B cell (primary cell): ENCODE measurements around the gene SLC7A7. TPM values are rescaled to one million over a fixed set of nuclear protein-coding genes. Genes with fewer than 3 reads are reported as not detected.

Experiments used
- ATAC-seq: fragments of 200-7000 bp; cut with Tn5 transposase; one replicate; pipeline ENCODE4 v1.10.0; 2021; ENCODE audit warnings: low read depth, mild to moderate bottlenecking, moderate number of reproducible peaks, moderate library complexity
- CTCF ChIA-PET: fragments of 350-600 bp; sonication (Branson Sonifier 250); formaldehyde crosslinking; loops from one replicate; lab custom pipeline; 2021; ENCODE audit warnings: antibody characterized with exemption, inconsistent platforms; lab: Charles Lee
- POLR2A ChIA-PET: fragments of 350-600 bp; sonication (Branson Sonifier 250); formaldehyde crosslinking; loops from one replicate; lab custom pipeline; 2021; ENCODE audit warnings: antibody characterized with exemption; lab: Charles Lee
- DNase-seq: peaks from one replicate; pipeline ENCODE4 v3.0.0; 2013
- H2AFZ ChIP-seq: 2 replicates; pipeline ENCODE4 v1.6.1; 2012; ENCODE audit warnings: mild to moderate bottlenecking, low read depth, low read length; ENCODE audit not compliant: insufficient read depth, poor library complexity, severe bottlenecking
- H3K27ac ChIP-seq, 2 donors: 1 replicate in 1 of 2; 2 replicates in 1 of 2; pipeline ENCODE4 v1.5.1; 2012 to 2013; ENCODE audit warnings: low read length in 2 of 2, mild to moderate bottlenecking in 2 of 2, moderate library complexity in 1 of 2
- H3K27me3 ChIP-seq, 4 experiments: fragments of 200-600 bp in 1 of 4; sonication (generic) in 1 of 4; replicated peaks in 1 of 4; 1 replicate in 2 of 4; 2 replicates in 2 of 4; pipeline versions ENCODE4 v1.6.1 to v1.7.0; 2013 to 2016; ENCODE audit warnings: low read length in 3 of 4, mild to moderate bottlenecking in 2 of 4, mixed read lengths in 1 of 4, moderate library complexity in 1 of 4; ENCODE audit not compliant: insufficient read depth in 4 of 4, control insufficient read depth in 3 of 4; ENCODE audit errors: control extremely low read depth in 1 of 4
- H3K36me3 ChIP-seq, 2 experiments: replicated peaks in 1 of 2; 1 replicate in 1 of 2; 2 replicates in 1 of 2; pipeline versions ENCODE4 v1.6.1 to v1.7.1; 2013; ENCODE audit warnings: low read length in 1 of 2; ENCODE audit not compliant: insufficient read depth in 2 of 2, control insufficient read depth in 1 of 2; ENCODE audit errors: control extremely low read depth in 1 of 2, extremely low read depth in 1 of 2
- H3K4me1 ChIP-seq, 2 donors: fragments of 200-600 bp in 1 of 2; sonication (generic) in 1 of 2; 1 replicate in 1 of 2; 2 replicates in 1 of 2; pipeline versions ENCODE4 v1.5.1 to v1.6.1; 2013 to 2017; ENCODE audit warnings: low read length in 2 of 2; ENCODE audit not compliant: control insufficient read depth in 2 of 2, insufficient read depth in 2 of 2
- H3K4me2 ChIP-seq: replicated peaks from 2 replicates; pipeline ENCODE3; 2012; ENCODE audit warnings: mild to moderate bottlenecking, low read depth, low read length; ENCODE audit not compliant: poor library complexity, severe bottlenecking
- H3K4me3 ChIP-seq, 5 experiments: fragments of 200-600 bp in 1 of 5; sonication (generic) in 1 of 5; 1 replicate in 3 of 5; 2 replicates in 2 of 5; pipeline versions ENCODE4 v1.5.1 to v1.7.0; 2011 to 2016; ENCODE audit warnings: low read length in 4 of 5, mild to moderate bottlenecking in 4 of 5, low read depth in 2 of 5, control low read depth in 1 of 5, moderate library complexity in 1 of 5; ENCODE audit not compliant: insufficient read depth in 1 of 5; ENCODE audit errors: control extremely low read depth in 1 of 5, extremely low read depth in 1 of 5
- H3K79me2 ChIP-seq: fragments of 200-600 bp; sonication (generic); one replicate; pipeline ENCODE4 v1.6.0; 2016; ENCODE audit warnings: low read length; ENCODE audit not compliant: control insufficient read depth, insufficient read depth
- H3K9ac ChIP-seq: fragments of 200-600 bp; sonication (generic); 2 replicates; pipeline ENCODE4 v1.6.1; 2017; ENCODE audit warnings: mild to moderate bottlenecking, low read length, moderate library complexity
- H3K9me3 ChIP-seq, 3 donors: one replicate each; pipeline versions ENCODE4 v1.6.1 to v1.7.1; 2013; ENCODE audit warnings: low read length in 2 of 3; ENCODE audit not compliant: control insufficient read depth in 2 of 3, insufficient read depth in 1 of 3; ENCODE audit errors: control extremely low read depth in 1 of 3
- H4K20me1 ChIP-seq: 2 replicates; pipeline ENCODE4 v1.6.0; 2012; ENCODE audit warnings: mild to moderate bottlenecking, low read length; ENCODE audit not compliant: insufficient read depth, control insufficient read depth, poor library complexity, severe bottlenecking
- H3K27ac Mint-ChIP-seq: one replicate; pipeline ENCODE4 v1.8.0; 2021; ENCODE audit warnings: mixed read lengths
- H3K27me3 Mint-ChIP-seq: one replicate; pipeline ENCODE4 v1.8.0; 2021; ENCODE audit warnings: mixed read lengths
- H3K4me1 Mint-ChIP-seq: one replicate; pipeline ENCODE4 v1.8.0; 2021; ENCODE audit warnings: mixed read lengths
- H3K4me3 Mint-ChIP-seq: one replicate; pipeline ENCODE4 v1.8.0; 2021; ENCODE audit warnings: mixed read lengths
- H3K9me3 Mint-ChIP-seq: one replicate; pipeline ENCODE4 v1.8.0; 2022; ENCODE audit warnings: mixed read lengths; ENCODE audit not compliant: insufficient read depth
- EZH2 ChIP-seq: IDR thresholded peaks from 2 replicates; pipeline ENCODE4 v1.6.1; 2012; ENCODE audit warnings: borderline replicate concordance, low read depth, mild to moderate bottlenecking, moderate library complexity, low read length; ENCODE audit not compliant: insufficient read depth, poor library complexity, severe bottlenecking
- WGBS: methylation state at CpG from one replicate; pipeline ENCODE4 v1.1.5; 2013; ENCODE audit warnings: missing lambda C conversion rate; ENCODE audit not compliant: insufficient coverage; 5-methylcytosine and 5-hydroxymethylcytosine counted together
- intact Hi-C: fragments of 100-400 bp; cut with micrococcal nuclease; formaldehyde crosslinking; loops from one replicate; pipeline ENCODE4 v1.10.0; 2022
- polyA plus RNA-seq: library from polyadenylated mRNA; depleted of rRNA; stranded (reverse); fragments of >200 nt; gene quantifications from 2 replicates; pipeline ENCODE4 v1.2.3, GENCODE V29; 2012
- total RNA-seq, 2 donors: library from RNA; stranded (reverse); fragments of 120-200 nt in 1 of 2; gene quantifications; 1 replicate in 1 of 2; 2 replicates in 1 of 2; pipeline versions ENCODE4 v1.2.3 to v1.2.4, GENCODE V29; 2013 to 2022
- TF ChIP-seq, protein P1 (sequence below): fragments of 200-600 bp; IDR thresholded peaks from one replicate; pipeline ENCODE4 v1.8.0; 2022; ENCODE audit warnings: antibody characterized with exemption, mild to moderate bottlenecking

Gene SLC7A7
- total and polyA plus RNA-seq, 2 donors (not counting 1 experiment from before 2014, with no cell fraction given), result 33.4 to 50.0 TPM

DNA sequence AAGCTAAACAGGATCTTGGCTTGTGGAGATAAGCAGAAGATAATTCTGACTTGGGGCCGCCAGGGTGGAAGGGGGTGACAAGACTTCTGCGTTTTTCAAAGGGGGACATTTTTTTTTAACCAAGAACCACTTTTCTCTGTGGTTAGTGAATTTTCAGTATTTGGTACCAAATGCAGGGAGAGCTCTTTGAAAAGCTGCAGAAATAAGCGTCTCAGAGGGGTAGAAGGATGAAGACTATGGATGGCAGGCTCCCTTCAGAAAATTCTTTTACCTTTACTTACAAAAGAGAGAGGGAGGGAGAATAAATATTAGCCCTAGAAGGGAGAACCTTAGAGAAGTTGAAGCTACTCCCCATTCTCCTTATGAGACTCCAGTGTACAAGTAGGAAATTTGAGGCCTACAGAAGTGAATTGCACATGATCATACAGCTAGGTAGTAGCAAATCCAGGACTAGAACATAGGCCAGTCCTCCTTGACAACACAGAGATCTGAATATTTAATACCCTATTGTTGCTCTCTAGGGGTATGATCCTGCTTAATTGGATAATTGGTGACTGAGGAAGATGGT lies 15.3 kb upstream of the SLC7A7 start:
- no peaks in the 10 kb centered on the region for H3K27me3 Mint-ChIP-seq
- ChIA-PET CTCF (interaction anchor here (0.6 to 8.7 kb wide), 13 partner anchors 8 to 274 kb away, joined by 3 to 90 read pairs (median 4); partner anchors contain the start of gene OXA1L), POLR2A (interaction anchor here (0.6 to 1.6 kb wide), 8 partner anchors 17 to 631 kb away, joined by 3 to 6 read pairs (median 4); no protein-coding TSS in a partner anchor)
- H3K9me3 Mint-ChIP-seq, result no peaks in the 10 kb centered on the region
- peak overlapping the region; percentile 93 for H3K27ac Mint-ChIP-seq
- peak overlapping the region; percentile 99 for H2AFZ ChIP-seq
- H3K4me1 Mint-ChIP-seq, result peaks cover 29% of the 10 kb centered on the region
- TF ChIP-seq EZH2, result no peak
- TF ChIP-seq, protein P1, sequence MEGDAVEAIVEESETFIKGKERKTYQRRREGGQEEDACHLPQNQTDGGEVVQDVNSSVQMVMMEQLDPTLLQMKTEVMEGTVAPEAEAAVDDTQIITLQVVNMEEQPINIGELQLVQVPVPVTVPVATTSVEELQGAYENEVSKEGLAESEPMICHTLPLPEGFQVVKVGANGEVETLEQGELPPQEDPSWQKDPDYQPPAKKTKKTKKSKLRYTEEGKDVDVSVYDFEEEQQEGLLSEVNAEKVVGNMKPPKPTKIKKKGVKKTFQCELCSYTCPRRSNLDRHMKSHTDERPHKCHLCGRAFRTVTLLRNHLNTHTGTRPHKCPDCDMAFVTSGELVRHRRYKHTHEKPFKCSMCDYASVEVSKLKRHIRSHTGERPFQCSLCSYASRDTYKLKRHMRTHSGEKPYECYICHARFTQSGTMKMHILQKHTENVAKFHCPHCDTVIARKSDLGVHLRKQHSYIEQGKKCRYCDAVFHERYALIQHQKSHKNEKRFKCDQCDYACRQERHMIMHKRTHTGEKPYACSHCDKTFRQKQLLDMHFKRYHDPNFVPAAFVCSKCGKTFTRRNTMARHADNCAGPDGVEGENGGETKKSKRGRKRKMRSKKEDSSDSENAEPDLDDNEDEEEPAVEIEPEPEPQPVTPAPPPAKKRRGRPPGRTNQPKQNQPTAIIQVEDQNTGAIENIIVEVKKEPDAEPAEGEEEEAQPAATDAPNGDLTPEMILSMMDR, result no peak
- WGBS, result no CpG with 5 or more reads among the region's 3 CpGs
- intact Hi-C loops, result no loop called here
- H3K36me3 ChIP-seq, result peaks cover 14 to 33% of the 10 kb centered on the region in 2 experiments
- peak overlapping the region; percentile 95 for H3K9ac ChIP-seq
- no peak for ATAC-seq
- no peaks in the 10 kb centered on the region for H3K27me3 ChIP-seq
- H3K79me2 ChIP-seq, result peaks cover 22% of the 10 kb centered on the region
- DNase-seq, result no peak
- peaks cover 16 to 18% of the 10 kb centered on the region in 2 donors for H3K4me1 ChIP-seq
- peak overlapping the region; percentile 68 to 92 (median 84) for H3K4me3 ChIP-seq
- H3K4me2 ChIP-seq, result peak overlapping the region; percentile 88
- H3K9me3 ChIP-seq, result peaks cover 0 to 3% (median 0%) of the 10 kb centered on the region in 3 donors
- H3K4me3 Mint-ChIP-seq, result peak overlapping the region; percentile 84
- peak overlapping the region in 1 of 2 donors; percentile 87 for H3K27ac ChIP-seq
- no peaks in the 10 kb centered on the region for H4K20me1 ChIP-seq
